GM21723 (cell line): ENCODE measurements around the gene KRT6A.

ENCODE experiments used
- ATAC-seq: cut with Tn5 transposase; IDR thresholded peaks from one replicate; pipeline ENCODE4 v1.9.1; 2021; ENCODE audit warnings: mild to moderate bottlenecking, moderate library complexity; ENCODE audit not compliant: unreplicated experiment

Gene KRT6A

GRCh38 chr12:52524898-52525591 lies 32.0 kb upstream of the KRT6A start:
- no peak for ATAC-seq

GRCh38 chr12:52524241-52524897 lies 31.3 kb upstream of the KRT6A start:
- ATAC-seq, result no peak

GRCh38 chr12:52523824-52524223 lies 30.8 kb upstream of the KRT6A start:
- no peak for ATAC-seq

GRCh38 chr12:52522346-52523011 lies 29.4 kb upstream of the KRT6A start:
- no peak for ATAC-seq

GRCh38 chr12:52521568-52522266 lies 28.7 kb upstream of the KRT6A start:
- no peak for ATAC-seq

GRCh38 chr12:52521175-52521567 lies 28.1 kb upstream of the KRT6A start:
- no peak for ATAC-seq

GRCh38 chr12:52519826-52520662 lies 27.0 kb upstream of the KRT6A start, which contains the start of gene KRT5:
TSS of gene KRT5 (minus strand) at chr12:52520394. CDS start at chr12:52520296, 98 bp downstream.
- ATAC-seq, result no peak

GRCh38 chr12:52519387-52519703 lies 26.3 kb upstream of the KRT6A start:
- no peak for ATAC-seq

- ATAC-seq, result no peak
Measured at GRCh38 chr12:52518574-52519386, 25.7 kb upstream of the KRT6A start.

GRCh38 chr12:52517888-52518287 lies 24.8 kb upstream of the KRT6A start:
- ATAC-seq, result no peak

GRCh38 chr12:52517005-52517835 lies 24.2 kb upstream of the KRT6A start:
- no peak for ATAC-seq

- ATAC-seq, result no peak
Measured at GRCh38 chr12:52515927-52516831, 23.1 kb upstream of the KRT6A start.

- ATAC-seq, result no peak
Measured at GRCh38 chr12:52515319-52515646, 22.2 kb upstream of the KRT6A start.

- no peak for ATAC-seq
Measured at GRCh38 chr12:52514471-52515318, 21.6 kb upstream of the KRT6A start.

- ATAC-seq, result no peak
Measured at GRCh38 chr12:52513736-52514135, 20.7 kb upstream of the KRT6A start.

- ATAC-seq, result no peak
Measured at GRCh38 chr12:52508211-52508610, 15.2 kb upstream of the KRT6A start.
